ENCODE data around the gene CDX4.
"Not testable (repeated sequence)": the region's sequence is repeated elsewhere in the genome, so short reads cannot be mapped to it uniquely, and the experiment has no call there.

CDX4 gene, protein sequence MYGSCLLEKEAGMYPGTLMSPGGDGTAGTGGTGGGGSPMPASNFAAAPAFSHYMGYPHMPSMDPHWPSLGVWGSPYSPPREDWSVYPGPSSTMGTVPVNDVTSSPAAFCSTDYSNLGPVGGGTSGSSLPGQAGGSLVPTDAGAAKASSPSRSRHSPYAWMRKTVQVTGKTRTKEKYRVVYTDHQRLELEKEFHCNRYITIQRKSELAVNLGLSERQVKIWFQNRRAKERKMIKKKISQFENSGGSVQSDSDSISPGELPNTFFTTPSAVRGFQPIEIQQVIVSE

DNA sequence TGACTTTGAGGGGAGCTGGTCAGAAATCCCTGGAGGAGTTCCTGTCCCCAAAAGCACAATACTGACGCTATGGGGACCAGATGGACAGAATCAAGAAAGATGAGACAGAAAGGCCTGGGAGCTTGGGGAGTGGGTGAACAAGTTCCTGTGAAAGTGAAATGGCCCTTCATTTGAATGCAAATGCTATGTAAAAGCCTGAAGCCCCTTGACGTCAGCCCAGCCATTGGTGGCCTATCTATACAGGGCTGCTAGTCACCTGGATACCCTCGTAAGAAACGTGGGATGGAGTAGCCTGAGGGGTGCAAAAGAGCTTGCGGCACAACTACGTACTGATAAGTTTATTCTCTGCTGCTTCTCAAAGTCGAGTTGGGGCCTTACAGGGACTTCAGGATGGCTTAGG lies at the start of gene CDX4:
Gene CDX4 (plus strand): TSS at position 223 of the 400 bp plus-strand sequence. CDS start 201 bp downstream, outside the sequence.
- DNase-seq (ENCODE audit: low spot score) (no peak), FAIRE-seq (no peak)

GRCh38 chrX:73398185-73398914 lies 48.5 kb upstream of the CDX4 start:
- DNase-seq (ENCODE audit: low spot score), result no peak
- no peak for FAIRE-seq

DNA sequence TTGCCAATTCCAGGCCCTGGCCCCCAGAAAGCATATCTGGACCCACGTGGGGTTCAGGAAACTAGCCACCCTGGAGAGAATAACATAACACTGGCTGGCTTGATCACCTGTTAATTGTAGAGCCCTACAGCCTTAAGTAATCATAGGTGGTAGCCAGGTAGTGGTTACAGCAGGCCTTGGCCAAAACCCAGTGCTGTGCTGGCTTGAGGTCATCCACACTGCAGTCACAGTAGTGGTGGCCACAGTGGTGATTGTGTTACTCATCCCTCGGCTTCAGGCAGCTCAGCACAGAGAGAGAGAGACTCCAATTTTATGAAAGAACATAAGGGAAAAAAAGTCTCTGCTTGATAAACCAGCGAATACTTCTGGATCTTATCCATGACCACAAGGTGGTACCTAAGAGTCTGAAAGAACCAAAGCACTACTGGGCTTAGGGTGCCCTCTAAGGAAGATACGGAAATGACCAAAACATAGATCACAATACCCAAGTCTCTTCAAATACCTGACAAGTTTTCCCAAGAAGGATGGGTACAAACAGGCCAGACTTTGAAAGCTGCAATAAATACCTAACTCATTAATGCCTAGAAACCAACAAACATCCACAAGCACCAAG lies 46.6 kb upstream of the CDX4 start:
- no peak for FAIRE-seq
- no peak for DNase-seq (ENCODE audit: low spot score)

DNA sequence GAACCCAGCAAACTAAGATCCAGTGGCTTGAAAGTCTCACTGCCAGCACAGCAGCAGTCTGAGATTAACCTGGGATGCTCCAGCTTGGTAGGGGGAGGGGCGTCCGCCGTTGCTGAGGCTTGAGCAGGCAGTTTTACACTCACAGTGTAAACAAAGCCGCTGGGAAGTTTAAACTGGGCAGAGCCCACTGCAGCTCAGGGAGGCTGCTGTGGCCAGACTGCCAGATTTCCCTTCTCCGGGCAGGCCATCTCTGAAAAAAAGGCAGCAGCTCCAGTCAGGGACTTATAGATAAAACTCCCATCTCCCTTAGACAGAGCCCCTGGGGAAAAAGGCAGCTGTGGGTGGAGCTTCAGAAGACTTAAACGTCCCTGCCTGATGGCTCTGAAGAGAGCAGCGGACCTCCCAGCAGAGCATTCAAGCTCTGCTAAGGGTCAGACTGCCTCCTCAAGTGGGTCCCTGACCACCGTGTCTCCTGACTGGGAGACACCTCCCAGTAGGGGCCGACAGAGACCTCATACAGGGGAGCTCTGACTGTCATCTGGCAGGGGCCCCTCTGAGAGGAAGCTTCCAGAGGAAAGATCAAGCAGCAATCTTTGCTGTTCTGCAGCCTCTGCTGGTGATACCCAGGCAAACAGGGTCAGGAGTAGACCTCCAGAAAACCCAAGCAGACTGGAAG lies 45.1 kb upstream of the CDX4 start:
- FAIRE-seq (no peak), DNase-seq (ENCODE audit: low spot score) (no peak)

DNA sequence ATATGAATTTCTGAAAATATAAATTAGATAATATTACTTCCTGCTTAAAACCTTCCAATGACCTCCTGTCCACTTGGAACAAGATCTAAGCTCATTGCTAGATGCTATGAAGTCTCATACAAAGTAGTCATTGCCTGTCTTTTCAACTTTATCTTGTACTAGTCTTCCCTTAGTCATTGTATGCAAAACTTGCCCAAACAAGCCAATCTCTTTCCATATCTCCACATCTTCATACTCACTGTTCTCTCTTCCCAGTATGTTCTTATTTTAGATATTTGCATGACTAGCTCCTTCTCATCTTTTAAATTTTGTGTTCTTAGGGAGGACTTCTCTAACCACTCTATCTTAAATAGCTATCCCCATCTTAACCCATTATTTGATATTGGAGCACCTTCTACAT lies 33.9 kb upstream of the CDX4 start:
- FAIRE-seq (no peak), DNase-seq (ENCODE audit: low spot score) (no peak)

GRCh38 chrX:73447311-73447794 lies 500 bp downstream of the CDX4 start:
- no peak for FAIRE-seq
- DNase-seq (ENCODE audit: low spot score), result no peak

- FAIRE-seq (no peak), DNase-seq (ENCODE audit: low spot score) (no peak)
These were observed 1.5 kb downstream of the CDX4 start for GRCh38 chrX:73448379-73448778.

DNA sequence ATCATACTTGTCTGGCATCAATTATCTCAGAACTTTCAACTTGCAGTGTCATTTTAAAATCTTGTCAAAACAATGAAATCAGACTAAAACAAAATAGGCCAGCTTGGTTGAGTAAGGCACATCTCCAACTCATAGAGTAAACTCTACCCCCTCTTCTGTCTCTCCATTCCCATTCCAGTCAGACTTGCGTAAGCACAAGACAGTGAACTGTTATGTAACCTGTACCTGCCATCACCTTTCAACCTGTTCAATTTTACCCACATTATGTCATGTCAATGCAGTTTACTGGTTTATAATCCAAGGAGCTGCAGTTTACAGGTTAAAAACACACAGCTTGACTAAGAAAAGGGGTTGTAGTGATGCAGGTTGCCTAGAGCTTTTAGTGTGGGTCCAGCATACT lies 8.3 kb downstream of the CDX4 start:
- DNase-seq (ENCODE audit: low spot score) (no peak), FAIRE-seq (no peak)

DNA sequence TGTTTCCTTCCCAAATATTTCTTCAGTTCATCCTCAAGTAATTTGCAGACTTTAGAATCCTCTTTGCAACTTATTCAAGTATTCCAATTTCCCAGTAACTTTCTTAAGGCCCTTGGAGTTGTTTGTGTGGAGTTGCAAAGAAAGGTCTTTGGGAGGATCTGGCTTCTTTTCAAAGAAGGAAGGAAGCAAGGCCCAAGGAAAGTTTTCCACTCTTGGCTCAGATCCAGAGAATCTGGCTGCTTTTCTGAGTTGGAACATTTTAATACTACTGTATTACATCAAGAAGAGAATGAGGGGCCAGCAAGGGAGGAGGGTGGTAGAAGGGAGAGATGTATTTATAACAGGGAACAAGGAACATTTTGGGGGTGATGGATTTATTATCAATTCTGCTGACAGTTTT lies 10.5 kb downstream of the CDX4 start:
- no peak for DNase-seq (ENCODE audit: low spot score)
- FAIRE-seq, result no peak

- DNase-seq (ENCODE audit: low spot score) (no peak), FAIRE-seq (no peak)
These were observed 21.5 kb downstream of the CDX4 start for GRCh38 chrX:73468376-73468775.

DNA sequence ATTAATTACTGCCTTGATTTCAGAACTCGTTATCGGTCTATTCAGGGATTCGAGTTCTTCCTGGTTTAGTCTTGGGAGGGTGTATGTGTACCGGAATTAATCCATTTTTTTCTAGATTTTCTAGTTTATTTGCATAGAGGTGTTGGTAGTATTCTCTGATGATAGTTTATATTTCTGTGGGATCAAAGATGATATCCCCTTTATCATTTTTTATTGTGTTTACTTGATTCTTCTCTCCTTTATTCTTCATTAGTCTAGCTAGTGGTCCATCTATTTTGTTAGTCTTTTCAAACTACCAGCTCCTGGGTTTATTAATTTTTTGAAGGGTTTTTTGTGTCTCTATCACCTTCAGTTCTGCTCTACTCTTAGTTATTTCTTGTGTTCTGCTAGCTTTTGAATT lies 32.1 kb downstream of the CDX4 start:
- FAIRE-seq (no peak), DNase-seq (ENCODE audit: low spot score) (no peak)

DNA sequence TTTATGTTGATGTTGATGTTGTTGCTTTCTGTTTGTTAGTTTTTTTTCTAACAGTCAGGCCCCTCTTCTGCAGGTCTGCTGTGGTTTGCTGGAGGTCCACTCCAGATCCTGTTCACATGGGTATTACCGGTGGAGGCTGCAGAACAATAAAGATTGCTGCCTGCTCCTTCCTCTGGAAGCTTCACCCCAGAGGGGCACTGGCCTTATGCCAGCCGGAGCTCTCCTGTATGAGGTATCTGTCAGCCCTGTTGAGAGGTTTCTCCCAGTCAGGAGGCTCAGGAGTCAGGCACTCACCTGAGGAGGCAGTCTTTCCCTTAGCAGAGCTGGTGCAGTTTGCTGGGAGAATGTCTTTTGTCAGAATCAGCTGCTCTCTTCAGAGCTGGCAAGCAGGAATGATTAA lies 34.7 kb downstream of the CDX4 start:
- no peak for FAIRE-seq
- no peak for DNase-seq (ENCODE audit: low spot score)

DNA sequence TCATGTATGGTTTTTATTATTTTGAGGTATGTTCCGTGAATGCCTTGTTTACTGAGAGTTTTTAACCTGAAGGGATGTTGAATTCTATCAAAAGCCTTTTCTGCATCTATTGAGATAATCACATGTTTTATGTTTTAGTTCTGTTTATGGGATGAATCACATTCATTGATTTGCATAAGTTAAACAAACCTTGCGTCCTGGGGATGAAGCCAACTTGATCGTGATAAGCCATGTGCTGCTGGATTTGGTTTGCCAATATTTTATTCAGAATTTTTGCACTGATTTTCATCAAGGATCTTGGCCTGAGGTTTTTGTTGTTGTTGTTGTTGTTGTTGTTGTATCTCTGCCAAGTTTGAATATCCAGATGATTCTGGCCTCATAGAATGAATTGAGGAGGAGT lies 43.8 kb downstream of the CDX4 start:
- DNase-seq (ENCODE audit: low spot score) (no peak), FAIRE-seq (no peak)

- FAIRE-seq; DNase-seq (ENCODE audit: low spot score): not testable (repeated sequence)
These were observed 45.3 kb downstream of the CDX4 start for GRCh38 chrX:73492178-73492577.

All from urothelium cell line (cell line).